Activated T-cell treated with anti-CD3 and anti-CD28 coated beads, Interleukin-2, amount 50 U/mL, for 1 hour (primary cell): ENCODE results near the gene HGFAC.

Source experiments
- DNase-seq: peaks from one replicate; pipeline ENCODE4 v3.0.0-alpha.2; 2020

Gene HGFAC

DNA sequence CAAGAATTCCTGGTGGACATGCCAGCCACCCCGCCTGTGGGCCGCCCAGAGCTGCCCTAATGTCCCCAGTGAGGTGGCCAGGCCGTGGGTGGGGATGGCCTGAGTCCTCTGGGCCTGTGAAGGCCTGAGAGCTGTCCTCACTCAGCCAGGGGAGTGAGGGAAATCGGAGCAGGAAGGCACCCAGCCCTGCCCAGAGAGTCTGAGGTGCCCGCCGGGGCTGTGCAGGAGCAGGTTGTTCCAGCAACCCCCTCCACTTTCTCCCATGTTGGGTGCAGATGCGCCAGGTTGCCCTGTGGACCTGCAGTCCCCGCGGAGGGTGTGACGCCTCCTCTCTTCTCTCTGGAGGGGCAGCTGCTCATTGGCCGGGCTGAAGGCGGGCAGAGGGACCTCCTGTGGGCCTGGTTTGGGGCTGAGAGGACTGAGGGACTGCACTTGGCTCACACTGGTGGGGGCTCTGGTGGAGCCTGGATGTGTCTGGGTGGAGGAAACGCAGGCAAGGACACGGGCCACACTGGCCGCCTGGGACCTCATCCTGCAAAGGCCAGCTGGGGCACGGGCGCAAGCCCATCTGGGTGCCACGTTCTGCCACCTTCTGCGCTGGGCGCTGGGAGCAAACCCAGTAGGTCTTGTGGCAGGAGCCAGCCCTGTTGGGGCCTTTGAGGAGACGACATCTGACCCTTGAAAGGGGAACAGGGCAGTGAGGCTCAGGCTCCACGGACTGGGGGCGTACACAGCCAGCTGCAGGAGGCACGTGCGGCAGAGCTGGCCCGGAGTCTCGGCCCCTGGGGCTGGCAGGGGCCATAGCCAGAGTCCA lies 35.4 kb downstream of the HGFAC start:
- no peak for DNase-seq

GRCh38 chr4:3477750-3478430 lies 36.1 kb downstream of the HGFAC start:
- no peak for DNase-seq

DNA sequence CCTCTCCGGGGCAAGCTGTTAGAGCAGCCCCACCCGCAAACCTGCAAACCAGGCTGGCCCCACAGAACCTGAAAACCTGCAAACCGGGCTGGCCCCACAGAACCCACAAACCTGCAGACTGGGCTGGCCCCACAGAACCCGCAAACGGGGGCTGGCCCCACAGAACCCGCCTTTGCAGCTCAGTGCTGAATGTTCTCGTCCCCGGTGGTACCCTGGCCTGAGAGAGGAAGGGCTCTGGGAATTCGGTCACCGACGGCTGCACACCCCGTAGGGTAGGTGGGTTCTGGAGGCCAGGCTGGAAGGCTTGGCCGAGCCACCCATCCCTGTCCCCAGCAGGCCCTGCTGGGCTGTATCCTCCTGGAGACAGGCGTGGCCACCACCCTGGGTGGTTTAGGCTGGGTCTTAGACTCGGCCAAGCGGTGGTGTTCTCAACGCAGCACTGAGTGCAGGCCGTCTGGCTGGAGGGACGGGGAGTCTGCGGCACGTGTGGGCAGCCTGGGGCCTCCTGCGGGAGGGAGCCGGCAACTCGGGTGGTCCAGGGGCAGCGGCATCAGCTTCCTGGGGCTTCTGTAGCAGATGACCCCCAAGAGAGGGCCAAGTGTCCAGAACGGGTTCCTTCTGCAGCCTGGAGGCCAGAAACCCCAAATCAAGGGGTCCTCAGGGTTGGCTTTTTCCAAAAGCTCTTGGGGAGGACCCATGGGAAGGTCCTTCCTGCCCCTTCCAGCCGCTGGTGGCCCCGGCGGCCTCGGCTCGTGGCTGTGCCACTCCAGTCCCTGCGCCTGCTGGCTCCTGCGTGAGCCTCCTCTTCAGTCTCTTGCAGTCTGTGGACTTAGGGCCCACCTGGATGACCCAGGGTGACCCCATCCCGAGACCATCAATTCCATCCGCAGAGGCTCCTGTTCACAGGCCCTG lies 36.9 kb downstream of the HGFAC start:
- DNase-seq, result no peak

DNA sequence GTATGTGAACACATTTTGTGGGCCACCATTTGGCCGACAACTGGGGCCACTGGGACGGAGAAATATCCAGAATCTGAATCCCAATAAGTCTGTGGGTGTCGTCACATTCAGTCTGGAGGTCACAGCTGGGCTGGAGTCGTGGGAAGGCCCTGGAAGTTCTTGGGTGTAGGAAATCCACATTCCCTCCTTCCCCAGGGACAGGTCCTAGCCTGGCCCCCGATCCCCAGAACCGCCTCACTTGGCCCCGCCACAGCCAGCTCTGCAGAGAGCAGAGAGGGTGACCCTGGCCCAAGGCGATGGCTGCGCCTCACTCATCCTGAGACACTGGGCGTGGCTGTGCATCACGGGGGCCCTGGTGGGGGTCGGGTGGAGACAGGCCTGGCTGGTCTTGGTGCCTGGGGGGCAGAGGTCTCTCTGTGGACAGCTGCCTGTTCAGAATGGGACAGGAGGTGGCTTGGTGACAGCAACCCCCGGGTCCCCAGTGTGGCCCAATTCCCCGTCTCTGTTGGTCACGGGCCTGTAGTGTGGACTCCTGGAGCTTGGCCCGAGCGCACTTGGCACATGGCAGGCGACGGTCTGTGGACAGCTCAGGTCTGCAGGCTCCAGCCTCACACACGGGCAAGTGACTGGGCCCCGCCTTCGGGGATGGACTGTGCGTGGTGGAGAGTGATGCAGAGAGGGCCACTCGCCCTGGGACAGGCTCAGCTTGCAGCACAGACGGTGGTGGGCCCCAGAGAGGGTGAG lies 37.8 kb downstream of the HGFAC start:
- DNase-seq, result no peak

DNA sequence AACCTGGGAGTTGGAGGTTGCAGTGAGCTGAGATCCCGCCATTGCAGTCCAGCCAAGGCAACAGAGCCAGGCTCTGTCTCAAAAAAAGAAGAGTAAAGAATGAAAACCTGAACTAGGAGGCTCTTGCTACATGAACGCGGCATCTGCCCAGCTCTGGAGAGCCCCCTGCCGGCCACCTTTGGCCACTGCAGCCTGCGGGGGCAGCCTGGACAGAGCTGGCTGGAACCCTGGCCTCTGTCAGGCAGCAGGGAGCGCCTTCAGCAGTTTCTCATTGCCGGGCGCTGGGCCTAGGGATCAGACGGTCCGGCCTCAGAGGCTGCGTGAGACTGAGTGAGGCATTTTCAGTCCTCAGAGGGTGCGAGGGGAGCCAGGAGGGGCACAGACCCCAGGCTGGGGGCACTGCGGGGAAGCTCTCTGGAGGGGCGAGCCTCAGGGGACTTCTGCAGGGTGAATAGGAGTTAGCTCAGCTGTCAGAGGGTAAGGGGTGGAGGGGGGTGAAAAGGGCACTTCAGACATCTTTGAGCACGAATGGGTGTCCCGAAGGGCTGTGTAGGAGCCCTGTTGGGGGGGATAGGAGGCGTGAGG lies 38.9 kb downstream of the HGFAC start:
- peak; percentile 81 for DNase-seq

- DNase-seq, result no peak
Measured at GRCh38 chr4:3481113-3481531, 39.4 kb downstream of the HGFAC start.

DNA sequence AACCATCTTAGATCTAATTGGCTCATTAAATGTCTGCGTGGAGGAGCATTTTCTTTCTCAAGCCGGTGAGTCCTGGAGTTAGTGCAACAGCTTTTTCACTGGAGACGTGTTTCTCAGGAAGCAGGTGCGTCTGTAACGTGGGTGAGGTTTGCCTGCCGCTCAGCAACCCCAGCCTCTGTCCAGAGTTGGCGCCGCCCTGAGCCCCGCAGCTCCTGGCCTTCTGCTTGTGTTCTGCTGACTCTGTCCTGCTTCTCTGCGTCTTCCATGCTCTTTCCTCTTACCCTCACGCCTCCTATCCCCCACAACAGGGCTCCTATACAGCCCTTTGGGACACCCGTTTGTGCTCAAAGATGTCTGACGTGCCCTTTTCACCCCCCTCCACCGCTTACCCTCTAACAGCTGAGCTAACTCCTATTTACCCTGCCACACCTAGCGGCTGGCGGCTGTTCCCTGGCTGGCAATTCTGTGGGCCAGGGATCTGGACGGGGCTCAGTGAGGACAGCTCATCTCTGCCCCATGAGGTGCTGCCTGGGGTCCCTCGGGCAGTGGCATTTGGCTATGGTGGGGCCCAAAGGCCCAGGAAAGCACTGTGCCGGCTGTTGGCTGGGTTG lies 40.1 kb downstream of the HGFAC start:
- no peak for DNase-seq

DNA sequence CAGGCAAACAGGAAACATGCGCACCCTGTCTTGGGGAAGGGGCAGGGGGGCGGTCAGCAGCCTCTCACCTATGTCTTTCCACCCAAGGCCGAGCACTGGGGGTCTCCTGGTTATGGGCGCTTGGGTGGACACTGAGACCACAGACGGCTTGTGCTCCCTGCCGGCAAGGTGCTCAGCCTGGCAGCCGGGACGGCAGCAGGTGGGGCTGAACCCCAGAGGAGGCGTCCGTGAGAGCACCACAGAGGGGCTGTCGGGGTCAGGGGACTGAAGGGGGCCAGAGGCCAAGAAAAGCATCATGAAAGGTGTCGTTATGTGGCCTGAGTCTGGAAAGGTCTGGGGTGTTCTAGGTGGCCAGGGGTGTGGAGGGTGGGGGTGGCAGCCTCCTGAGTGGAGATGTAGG lies 40.9 kb downstream of the HGFAC start:
- no peak for DNase-seq

DNA sequence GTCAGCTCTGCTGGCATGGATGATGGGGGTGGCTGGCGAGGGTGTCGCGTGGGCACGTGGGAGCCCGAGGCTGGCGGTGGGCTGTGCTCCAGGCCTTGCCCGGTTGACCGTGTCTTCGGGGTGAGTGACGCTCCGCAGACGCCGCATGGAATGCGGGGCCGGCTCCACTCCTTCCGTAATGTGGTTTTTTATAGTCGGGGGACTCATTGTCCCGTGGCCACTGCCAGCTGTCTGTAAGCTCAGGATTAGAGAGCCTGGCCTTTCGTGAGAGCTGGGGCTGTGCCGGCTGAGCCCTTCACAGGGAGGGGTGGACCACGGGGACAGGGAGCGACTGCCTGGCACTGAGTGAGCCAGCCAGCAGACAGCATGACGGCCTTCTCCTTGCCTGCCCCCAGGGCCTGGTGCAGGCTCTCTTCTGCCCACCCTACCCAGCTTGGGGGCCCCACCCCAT lies 41.7 kb downstream of the HGFAC start:
- DNase-seq, result no peak

DNA sequence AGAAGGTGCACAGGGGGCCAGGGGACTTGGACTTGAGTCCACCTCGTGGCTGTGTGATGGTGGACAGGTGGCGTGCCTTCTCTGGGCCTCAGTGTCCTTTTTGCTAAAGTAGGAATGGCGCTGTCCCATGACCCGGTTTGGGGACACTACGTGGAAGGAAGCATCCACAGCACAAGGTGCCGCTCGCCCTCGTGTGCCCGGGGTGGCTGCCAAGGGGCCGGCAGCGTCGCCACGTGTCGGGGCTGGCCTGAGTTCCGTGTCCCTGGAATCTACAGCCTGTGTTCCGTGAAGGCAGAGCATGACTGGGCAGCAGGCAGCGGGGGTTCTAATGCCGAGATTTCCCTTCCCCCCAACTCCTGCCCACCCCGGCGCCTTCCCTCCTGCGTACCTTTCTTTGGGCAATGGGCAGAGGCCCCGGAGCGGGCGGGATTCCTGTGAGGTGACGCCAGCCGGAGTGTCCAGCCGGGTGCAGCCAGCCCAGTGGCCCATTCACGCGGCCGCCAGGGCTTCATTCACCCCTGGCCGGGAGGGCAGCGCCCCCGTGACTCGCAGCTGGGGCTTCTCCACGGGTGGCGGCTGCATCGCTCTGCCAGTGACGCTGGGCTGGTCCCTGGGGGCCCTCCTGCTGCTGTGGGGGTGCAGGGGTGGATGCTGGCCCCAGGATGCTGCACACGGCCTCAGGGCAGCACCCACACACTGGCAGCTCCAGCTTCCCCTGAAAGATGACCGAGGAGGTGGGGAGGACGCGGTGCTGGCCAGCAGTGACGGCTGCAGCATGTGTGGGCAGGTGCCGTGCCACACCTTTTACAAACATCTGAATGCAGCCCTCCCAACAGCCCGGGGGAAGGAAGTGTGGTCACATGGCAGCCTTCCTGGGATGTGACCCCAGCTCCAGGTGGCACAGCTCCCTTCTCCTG lies 42.5 kb downstream of the HGFAC start:
- no peak for DNase-seq

DNA sequence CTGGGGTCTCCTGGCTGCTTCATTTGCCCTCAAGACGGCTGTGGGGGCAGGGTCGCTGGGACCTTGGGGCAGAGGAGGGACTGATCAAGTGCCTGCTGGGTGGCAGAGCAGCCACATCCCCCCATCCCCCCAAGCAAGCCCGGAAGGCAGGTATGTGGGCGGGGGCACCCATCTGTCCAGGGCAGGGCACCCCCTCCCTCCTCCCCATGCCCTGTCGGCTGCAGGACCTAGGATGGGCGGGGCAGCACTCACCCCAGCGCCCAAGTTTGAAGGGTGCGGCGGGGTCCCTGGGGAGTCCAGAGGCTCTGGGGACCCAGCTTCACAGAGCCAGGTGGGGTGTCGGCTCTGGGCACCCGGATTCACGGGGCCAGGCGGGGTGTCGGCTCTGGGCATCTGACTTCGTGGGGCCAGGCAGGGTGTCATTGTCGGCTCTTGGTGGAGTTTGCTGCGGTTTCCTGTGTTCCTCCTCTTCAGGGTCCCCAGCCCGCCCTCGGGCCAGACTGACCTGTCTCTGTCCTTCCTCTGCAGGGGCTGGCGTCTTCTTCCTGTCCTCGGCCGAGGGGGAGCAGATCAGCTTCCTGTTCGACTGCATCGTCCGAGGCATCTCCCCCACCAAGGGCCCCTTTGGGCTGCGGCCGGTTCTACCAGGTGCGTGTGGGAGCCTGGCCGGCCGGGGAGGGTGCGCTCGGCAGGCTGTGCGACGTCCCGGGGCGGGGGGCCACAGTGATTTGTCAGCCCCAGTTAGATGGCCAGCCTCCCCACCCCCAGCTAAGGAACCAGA lies 43.4 kb downstream of the HGFAC start:
- DNase-seq, result no peak

DNA sequence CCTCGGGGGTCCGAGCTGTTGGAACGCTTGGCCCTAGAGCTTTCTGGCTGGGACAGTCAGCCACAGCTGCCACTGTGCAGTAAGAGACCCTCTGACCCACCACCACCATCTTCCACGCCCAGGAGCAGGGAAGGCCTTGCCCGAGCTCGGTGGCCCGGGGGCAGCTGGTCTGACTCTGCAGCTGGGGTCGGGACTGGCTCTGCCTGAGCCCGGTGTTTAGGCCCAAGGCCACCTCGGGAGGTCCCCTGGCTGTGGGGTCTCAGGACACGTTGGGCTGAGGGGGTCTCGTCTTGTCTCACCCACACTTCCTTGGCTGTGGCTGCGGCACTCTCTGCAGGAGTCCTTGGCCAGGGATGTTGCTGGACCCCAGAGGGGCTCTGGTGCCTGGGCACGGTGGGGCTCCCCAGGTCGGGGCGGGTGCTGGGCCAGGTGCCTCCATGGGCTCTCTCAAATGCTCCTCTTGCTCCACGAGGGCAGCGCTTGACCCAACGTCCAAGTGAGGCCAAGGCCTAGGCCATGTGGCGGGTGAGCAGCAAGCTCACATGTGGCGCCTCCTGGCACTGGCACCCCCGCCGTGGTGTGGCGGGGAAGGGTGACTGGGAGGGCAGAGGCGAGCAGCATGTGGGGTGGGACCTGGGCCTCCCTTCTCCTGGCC lies 44.2 kb downstream of the HGFAC start:
- no peak for DNase-seq

DNA sequence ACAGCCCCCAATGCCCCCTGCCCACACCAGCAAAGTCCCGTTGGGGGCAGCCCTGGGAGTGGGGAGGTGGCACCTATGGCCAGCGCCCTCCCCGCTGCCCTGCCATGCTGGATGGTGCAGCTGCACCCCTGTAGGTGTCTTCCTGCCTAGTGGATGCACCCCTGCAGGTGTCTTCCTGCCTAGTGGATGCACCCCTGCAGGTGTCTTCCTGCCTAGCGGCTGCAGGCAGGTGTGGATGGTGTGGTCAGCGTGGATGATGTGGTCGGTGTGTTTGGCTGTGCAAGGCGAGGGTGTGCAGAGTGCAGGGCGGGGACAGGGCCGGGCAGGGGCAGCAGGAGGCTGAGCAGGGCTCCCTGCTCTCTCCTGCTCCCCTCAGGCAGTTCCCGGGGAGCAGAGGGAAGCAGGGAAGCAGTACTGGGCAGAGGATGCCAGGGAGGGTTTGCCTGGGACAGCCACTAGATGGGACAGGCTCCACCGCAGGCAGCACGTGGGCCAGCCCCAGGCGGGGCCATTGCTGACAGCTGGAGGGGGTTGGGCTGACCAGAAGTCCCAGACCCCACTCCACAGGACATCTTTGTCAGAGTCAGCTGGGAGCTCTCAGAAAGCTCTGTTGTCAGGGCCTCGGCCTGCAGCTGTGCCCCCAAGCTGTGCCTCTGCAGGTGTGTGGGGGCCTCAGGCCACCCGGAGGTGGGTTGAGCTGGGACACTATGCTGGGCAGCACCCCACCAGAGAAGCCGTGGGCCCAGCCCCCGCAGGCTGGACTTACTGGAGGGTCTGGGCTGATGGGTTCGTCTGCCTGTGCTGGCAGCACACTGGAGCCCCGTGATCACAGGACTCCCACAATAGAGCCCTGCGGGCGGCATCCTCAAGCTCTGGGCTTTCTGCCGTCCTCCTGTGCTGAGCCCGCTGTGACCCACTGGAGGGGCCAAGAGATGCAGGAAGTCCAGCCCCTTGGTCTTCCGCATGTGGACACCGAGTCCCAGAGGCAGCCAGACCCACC lies 45.1 kb downstream of the HGFAC start:
- no peak for DNase-seq

DNA sequence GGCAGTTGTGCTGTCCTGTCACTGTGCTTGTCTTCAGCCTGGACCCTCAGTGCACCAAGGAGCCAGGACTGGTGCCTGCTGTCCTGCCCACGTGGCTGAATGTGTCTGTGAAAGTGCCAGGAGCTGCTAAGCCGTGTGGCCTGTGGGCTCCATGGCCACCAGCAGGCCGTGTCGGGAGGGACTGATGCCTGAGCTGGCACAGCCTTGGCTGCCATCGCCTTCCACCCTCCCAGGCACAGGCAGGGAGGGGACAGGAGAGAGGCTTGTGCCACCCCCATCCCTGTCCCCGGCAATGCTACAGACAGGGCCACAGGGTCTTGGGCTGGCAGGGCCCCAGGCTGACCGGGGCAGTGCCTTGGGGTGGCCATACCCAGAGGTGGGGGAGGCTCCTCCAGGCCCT lies 46.1 kb downstream of the HGFAC start:
- no peak for DNase-seq

DNA sequence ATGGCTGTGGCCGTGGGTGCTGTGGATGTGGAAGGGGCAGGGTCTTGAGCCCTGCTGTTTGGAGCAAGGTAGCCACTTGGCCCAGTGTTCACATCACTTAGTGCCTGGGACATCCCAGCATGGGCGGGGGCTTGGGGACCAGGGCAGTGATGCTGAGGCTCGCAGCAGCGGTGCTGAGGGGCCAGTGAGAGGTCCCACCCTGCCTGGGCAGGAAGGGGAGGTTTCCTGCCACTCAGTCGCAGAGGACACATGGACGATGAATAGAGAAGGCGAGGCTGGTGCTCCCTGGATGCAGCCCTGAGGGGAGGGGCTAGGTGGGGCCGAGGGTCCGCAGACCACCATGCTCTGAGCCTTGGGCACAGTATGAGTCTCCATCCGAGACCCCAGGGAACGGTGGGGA lies 47.1 kb downstream of the HGFAC start:
- DNase-seq, result no peak

DNA sequence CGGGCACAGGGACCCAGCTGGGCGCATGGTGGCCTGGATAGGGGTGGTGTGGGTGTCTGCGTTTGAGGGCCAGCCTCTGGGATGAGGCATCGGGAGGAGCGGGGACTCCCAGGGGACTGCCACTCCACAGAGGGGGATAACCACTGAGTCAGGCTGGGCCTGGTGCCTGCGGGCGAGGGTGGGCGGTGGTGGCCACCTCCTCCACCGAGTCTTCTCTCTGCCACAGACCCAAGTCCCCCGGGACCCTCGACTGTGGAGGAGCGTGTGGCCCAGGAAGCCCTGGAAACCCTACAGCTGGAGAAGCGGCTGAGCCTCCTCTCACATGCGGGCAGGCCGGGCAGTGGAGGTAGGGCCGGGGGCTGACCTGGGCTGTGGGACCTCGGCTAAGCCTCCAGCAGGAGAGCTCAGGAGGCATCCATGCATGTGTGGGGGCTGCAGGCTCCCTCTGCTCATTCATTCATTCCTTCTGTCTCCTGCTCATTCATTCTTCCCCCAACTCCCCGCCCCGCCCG lies 47.7 kb downstream of the HGFAC start:
- DNase-seq, result no peak

- no peak for DNase-seq
Measured at GRCh38 chr4:3491681-3492405, 50.1 kb downstream of the HGFAC start.
